HL-60 (cell line): ENCODE results near the gene PASK.
"Not testable (repeated sequence)": the region's sequence is repeated elsewhere in the genome, so short reads cannot be mapped to it uniquely, and the experiment has no call there.

Experiments
- GABPA ChIP-seq: IDR thresholded peaks from 2 replicates; pipeline ENCODE4 v1.6.1; 2012; ENCODE audit warnings: low read depth
- POLR2AphosphoS5 ChIP-seq: IDR thresholded peaks from 2 replicates; pipeline ENCODE4 v1.6.1; 2012; ENCODE audit warnings: low read depth
- TF ChIP-seq, protein P1 (sequence below): IDR thresholded peaks from one replicate; pipeline ENCODE4 v1.5.1; 2011; ENCODE audit warnings: low read length, control low read depth, inconsistent platforms; ENCODE audit not compliant: insufficient read depth
- TF ChIP-seq, protein P2 (sequence below): IDR thresholded peaks from 2 replicates; pipeline ENCODE4 v1.6.1; 2012; ENCODE audit warnings: low read depth; ENCODE audit not compliant: insufficient replicate concordance

DNA sequence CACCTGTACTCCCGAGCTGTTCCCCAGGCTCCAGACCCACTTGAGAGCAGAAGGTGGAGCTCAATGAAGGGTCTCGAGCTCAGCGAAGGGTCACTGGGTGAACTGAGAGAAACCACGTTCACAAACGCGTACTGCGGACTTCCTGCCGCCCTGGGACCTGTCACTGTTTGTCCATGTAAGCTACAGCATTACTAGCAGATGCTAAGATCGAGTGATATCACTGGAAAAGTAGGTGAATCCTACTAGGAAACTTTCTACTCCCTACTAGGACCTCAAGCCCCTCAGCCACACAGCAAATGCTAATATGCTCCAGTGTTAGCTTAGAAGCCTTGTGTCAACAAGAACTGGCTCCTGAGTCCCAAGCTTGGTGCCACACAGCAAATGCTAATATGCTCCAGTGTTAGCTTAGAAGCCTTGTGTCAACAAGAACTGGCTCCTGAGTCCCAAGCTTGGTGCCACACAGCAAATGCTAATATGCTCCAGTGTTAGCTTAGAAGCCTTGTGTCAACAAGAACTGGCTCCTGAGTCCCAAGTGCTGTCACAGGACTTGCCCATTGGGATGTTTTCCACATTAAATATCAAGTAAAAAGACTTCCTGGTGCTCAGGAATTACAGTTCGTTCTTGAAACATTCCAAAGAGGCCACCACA lies 56.0 kb downstream of the PASK start:
- TF ChIP-seq, protein P1, sequence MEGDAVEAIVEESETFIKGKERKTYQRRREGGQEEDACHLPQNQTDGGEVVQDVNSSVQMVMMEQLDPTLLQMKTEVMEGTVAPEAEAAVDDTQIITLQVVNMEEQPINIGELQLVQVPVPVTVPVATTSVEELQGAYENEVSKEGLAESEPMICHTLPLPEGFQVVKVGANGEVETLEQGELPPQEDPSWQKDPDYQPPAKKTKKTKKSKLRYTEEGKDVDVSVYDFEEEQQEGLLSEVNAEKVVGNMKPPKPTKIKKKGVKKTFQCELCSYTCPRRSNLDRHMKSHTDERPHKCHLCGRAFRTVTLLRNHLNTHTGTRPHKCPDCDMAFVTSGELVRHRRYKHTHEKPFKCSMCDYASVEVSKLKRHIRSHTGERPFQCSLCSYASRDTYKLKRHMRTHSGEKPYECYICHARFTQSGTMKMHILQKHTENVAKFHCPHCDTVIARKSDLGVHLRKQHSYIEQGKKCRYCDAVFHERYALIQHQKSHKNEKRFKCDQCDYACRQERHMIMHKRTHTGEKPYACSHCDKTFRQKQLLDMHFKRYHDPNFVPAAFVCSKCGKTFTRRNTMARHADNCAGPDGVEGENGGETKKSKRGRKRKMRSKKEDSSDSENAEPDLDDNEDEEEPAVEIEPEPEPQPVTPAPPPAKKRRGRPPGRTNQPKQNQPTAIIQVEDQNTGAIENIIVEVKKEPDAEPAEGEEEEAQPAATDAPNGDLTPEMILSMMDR: not testable (repeated sequence)
- not testable (repeated sequence) for TF ChIP-seq POLR2AphosphoS5, GABPA
- TF ChIP-seq, protein P2, sequence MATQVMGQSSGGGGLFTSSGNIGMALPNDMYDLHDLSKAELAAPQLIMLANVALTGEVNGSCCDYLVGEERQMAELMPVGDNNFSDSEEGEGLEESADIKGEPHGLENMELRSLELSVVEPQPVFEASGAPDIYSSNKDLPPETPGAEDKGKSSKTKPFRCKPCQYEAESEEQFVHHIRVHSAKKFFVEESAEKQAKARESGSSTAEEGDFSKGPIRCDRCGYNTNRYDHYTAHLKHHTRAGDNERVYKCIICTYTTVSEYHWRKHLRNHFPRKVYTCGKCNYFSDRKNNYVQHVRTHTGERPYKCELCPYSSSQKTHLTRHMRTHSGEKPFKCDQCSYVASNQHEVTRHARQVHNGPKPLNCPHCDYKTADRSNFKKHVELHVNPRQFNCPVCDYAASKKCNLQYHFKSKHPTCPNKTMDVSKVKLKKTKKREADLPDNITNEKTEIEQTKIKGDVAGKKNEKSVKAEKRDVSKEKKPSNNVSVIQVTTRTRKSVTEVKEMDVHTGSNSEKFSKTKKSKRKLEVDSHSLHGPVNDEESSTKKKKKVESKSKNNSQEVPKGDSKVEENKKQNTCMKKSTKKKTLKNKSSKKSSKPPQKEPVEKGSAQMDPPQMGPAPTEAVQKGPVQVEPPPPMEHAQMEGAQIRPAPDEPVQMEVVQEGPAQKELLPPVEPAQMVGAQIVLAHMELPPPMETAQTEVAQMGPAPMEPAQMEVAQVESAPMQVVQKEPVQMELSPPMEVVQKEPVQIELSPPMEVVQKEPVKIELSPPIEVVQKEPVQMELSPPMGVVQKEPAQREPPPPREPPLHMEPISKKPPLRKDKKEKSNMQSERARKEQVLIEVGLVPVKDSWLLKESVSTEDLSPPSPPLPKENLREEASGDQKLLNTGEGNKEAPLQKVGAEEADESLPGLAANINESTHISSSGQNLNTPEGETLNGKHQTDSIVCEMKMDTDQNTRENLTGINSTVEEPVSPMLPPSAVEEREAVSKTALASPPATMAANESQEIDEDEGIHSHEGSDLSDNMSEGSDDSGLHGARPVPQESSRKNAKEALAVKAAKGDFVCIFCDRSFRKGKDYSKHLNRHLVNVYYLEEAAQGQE: not testable (repeated sequence)
